Measurements from ENCODE around the gene MUL1. TPM values are rescaled to one million over a fixed set of nuclear protein-coding genes. Genes with fewer than 3 reads are reported as not detected.
A peak's percentile ranks its signal among the peaks of the same experiment; 100 is the strongest.
"Not testable (repeated sequence)": the region's sequence is repeated elsewhere in the genome, so short reads cannot be mapped to it uniquely, and the experiment has no call there.

MUL1 gene
- total and polyA plus RNA-seq, 2 of the 4 experiments (the other 2 are of a cell fraction) = 20.7 to 21.1 TPM

DNA sequence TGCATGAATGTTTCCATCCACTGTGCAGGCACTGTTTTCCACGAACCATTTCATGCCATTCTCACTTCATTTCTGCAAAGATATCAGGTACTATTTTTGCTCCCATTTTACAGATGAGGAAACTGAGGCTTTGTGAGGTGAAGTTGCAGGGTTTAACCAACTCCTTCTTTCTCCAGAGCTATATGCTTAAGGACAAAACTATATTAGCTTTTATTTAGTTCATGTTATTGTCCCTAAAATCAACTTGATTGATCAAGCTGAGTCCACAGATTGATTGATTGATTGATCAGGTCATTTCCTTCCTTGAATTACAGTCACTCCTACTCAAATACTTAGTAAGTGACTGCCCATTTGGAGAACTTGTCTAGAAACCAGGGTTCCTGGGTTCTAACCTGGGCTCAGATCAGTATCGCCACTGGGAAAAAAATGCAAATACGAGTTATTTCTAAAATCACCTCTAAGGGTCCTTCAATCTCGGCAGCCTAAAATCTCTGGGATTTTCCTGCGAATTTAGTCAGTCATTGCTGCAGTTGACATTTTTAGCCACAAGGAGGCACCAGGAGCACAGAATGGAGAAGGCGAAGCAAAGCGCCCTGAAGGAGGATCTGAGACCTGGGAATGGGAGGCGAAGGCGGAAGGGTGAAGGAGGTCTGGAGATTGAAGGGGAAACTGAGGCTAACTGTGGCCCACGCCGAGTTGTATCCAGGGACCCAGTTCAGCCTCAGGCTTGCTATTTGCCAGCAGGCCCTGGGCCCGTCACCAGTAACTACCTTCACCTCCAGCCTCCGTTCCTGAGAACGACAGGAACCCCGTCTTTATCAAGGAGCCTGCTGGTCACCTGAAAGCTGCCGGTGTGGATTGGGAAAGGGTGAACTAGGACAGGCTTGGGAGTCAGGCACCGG, 14.3 kb upstream of the MUL1 start (continued):
- 0 out of 2 replicates have a peak, but pooled peaks have one; percentile 29 for TF ChIP-seq POLR2A (IDR thresholded peaks at IDR 0.05; ENCODE audit: low read depth, low read length)
- TF ChIP-seq FOS (IDR thresholded peaks at IDR 0.05; ENCODE audit: low read depth, low read length) = no peak
- no peak for TF ChIP-seq RCOR1 (IDR thresholded peaks at IDR 0.05; ENCODE audit: insufficient replicate concordance, low read length)

DNA sequence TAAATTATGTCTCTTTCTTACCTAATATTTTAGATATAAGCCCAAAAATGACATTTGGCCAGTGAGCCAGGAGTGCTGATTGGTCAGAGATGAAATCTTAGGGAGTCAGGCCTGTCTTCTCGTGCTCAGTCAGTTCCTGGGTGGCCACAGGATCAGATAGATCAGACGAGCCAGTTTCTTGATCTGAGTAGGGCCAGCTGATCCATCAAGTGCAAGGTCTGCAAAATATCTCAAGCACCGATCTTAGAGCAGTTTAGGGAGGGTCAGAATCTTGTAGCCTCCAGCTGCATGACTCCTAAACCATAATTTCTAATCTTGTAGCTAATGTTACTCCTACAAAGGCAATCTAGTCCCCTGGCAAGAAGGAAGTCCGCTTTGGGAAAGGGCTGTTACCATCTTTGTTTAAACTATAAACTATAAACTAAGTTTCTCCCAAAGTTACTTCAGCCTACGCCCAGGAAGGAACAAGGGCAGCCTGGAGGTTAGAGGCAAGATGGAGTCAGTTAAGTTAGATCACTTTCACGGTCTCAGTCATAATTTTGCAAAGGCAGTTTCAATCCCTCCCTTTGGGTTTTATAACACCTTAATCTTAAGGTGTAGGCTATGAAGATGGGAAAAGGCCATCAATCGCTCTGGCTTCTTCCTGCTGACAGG, 11.8 kb upstream of the MUL1 start:
- H2BK15ac ChIP-seq (ENCODE audit: low read depth, low read length); H3K23ac ChIP-seq (ENCODE audit: low read depth, low read length); H3K9me1 ChIP-seq (ENCODE audit: insufficient read depth, low read length); ATAC-seq (ENCODE audit: low read depth); H4K20me1 ChIP-seq (ENCODE audit: insufficient read depth, low read length); H3K4me1 ChIP-seq (ENCODE audit: control insufficient read depth, insufficient read depth, low read length); H2BK120ac ChIP-seq (ENCODE audit: low read depth, low read length); H4K91ac ChIP-seq (ENCODE audit: insufficient read depth, low read depth, low read length); POLR2A ChIA-PET (ENCODE audit: unreplicated experiment); H4K5ac ChIP-seq (ENCODE audit: low read depth, low read length); H2AK5ac ChIP-seq (ENCODE audit: low read depth, low read length); H3K18ac ChIP-seq (ENCODE audit: low read depth, low read length); H3K79me1 ChIP-seq (ENCODE audit: low read depth in 1 of 2, low read length in 2 of 2); H3K27me3 ChIP-seq (ENCODE audit: control insufficient read depth, insufficient read depth, low read length); H3K14ac ChIP-seq (replicated peaks; ENCODE audit: low read depth, low read length); H2BK5ac ChIP-seq (ENCODE audit: low read depth, low read length, poor library complexity, severe bottlenecking); H3K56ac ChIP-seq (ENCODE audit: extremely low read depth, insufficient read depth, low read length); H2AK9ac ChIP-seq (replicated peaks; ENCODE audit: low read depth, low read length, poor library complexity); H3K9ac ChIP-seq (ENCODE audit: low read depth, low read length); DNase-seq; H3K9me3 ChIP-seq (ENCODE audit: control insufficient read depth, insufficient read depth, low read length); CTCF ChIA-PET; H3K4ac ChIP-seq (ENCODE audit: low read depth, low read length); H3K4me2 ChIP-seq (ENCODE audit: low read depth, low read length); H4K8ac ChIP-seq (ENCODE audit: low read depth in 2 of 2, low read length in 2 of 2); dilution Hi-C loops (cut with HindIII; ENCODE audit: low sequenced_read_pairs, unreplicated experiment); H3K36me3 ChIP-seq (ENCODE audit: control insufficient read depth, insufficient read depth, low read length); BruUV-seq (replicated peaks); H3K27ac ChIP-seq (ENCODE audit: insufficient read depth, low read length); H2BK20ac ChIP-seq (ENCODE audit: low read depth, low read length); H3K4me3 ChIP-seq (ENCODE audit: insufficient read depth, low read depth, low read length); H2AFZ ChIP-seq (replicated peaks; ENCODE audit: low read length, poor library complexity): not testable (repeated sequence)
- WGBS, 2 experiments (ENCODE audit: extremely low coverage in 2 of 2, insufficient read length in 1 of 2) = 20% methylated on average over 1 of the region's 7 CpGs; no CpG with 5 or more reads in 1 of the 2 experiments
- intact Hi-C loops (cut with micrococcal nuclease) = loop anchor here (10.0 kb wide), 1 partner anchor 675 kb away; no protein-coding TSS in a partner anchor
- in situ Hi-C loops (cut with MboI; ENCODE audit: low sequenced_read_pairs) = loop anchor here (5.0 kb wide), 1 partner anchor 118 kb away; no protein-coding TSS in a partner anchor

Data from IMR-90 (cell line).